Head of caudate nucleus (tissue), 42 donors: Measurements from ENCODE around the gene PLAC1.
A peak's percentile ranks its signal among the peaks of the same experiment; 100 is the strongest.

ENCODE experiments used
- DNase-seq, 42 donors: peaks; one replicate each; pipeline versions ENCODE4 v3.0.0 to v3.0.0-alpha.2; 2020 to 2021; ENCODE audit warnings: mixed read lengths in 7 of 42
- intact Hi-C: fragments of 100-400 bp; cut with DNase I; formaldehyde crosslinking; loops from one replicate; pipeline ENCODE4 v1.15.0; 2022

PLAC1 gene

GRCh38 chrX:134601240-134601765, 57.0 kb downstream of the PLAC1 start:
- intact Hi-C loops, result no loop called here
- DNase-seq, result no peak

GRCh38 chrX:134600714-134601113, 57.6 kb downstream of the PLAC1 start:
- intact Hi-C loops, result no loop called here
- DNase-seq, result no peak

GRCh38 chrX:134599184-134599914, 58.9 kb downstream of the PLAC1 start:
- peak in 18 of 42 donors; percentile 0 to 48 (median 16) for DNase-seq
- intact Hi-C loops, result no loop called here

GRCh38 chrX:134592303-134592702, 66.0 kb downstream of the PLAC1 start:
- intact Hi-C loops, result no loop called here

GRCh38 chrX:134591502-134591901, 66.8 kb downstream of the PLAC1 start:
- no peak for DNase-seq
- intact Hi-C loops, result no loop called here

More at GRCh38 chrX:134592303-134592702, 66.0 kb downstream of the PLAC1 start:
- DNase-seq, result no peak

GRCh38 chrX:134588806-134589205, 69.5 kb downstream of the PLAC1 start:
- no peak for DNase-seq
- intact Hi-C loops, result no loop called here

GRCh38 chrX:134580907-134581306, 77.4 kb downstream of the PLAC1 start:
- DNase-seq, result no peak
- intact Hi-C loops, result no loop called here

GRCh38 chrX:134573683-134574035, 84.6 kb downstream of the PLAC1 start:
- no peak for DNase-seq

GRCh38 chrX:134572816-134573682, 85.2 kb downstream of the PLAC1 start:
- intact Hi-C loops, result no loop called here
- DNase-seq, result no peak

More at GRCh38 chrX:134573683-134574035, 84.6 kb downstream of the PLAC1 start:
- intact Hi-C loops, result no loop called here

- intact Hi-C loops, result no loop called here
- DNase-seq, result no peak
Measured at GRCh38 chrX:134571796-134572195, 86.5 kb downstream of the PLAC1 start.

- DNase-seq, result no peak
- intact Hi-C loops, result no loop called here
Measured at GRCh38 chrX:134570899-134571298, 87.4 kb downstream of the PLAC1 start.

GRCh38 chrX:134570509-134570846, 87.8 kb downstream of the PLAC1 start:
- no peak for DNase-seq
- intact Hi-C loops, result no loop called here

- intact Hi-C loops, result no loop called here
- no peak for DNase-seq
Measured at GRCh38 chrX:134569306-134569705, 89.0 kb downstream of the PLAC1 start.

GRCh38 chrX:134568285-134569016, 89.8 kb downstream of the PLAC1 start:
- DNase-seq, result no peak
- intact Hi-C loops, result no loop called here

GRCh38 chrX:134566506-134566905, 91.8 kb downstream of the PLAC1 start:
- intact Hi-C loops, result no loop called here
- DNase-seq, result no peak

GRCh38 chrX:134562002-134562401, 96.3 kb downstream of the PLAC1 start:
- intact Hi-C loops, result no loop called here
- DNase-seq, result no peak

- intact Hi-C loops, result no loop called here
- DNase-seq, result no peak
Measured at GRCh38 chrX:134558133-134558532, 100.1 kb downstream of the PLAC1 start.

- intact Hi-C loops, result no loop called here
- no peak for DNase-seq
Measured at GRCh38 chrX:134554291-134554690, 104.0 kb downstream of the PLAC1 start.

- intact Hi-C loops, result no loop called here
- DNase-seq, result no peak
Measured at GRCh38 chrX:134552351-134552750, 105.9 kb downstream of the PLAC1 start.
